Stimulated activated CD8-positive, alpha-beta memory T cell treated with anti-CD3 and anti-CD28 coated beads, Interleukin-2, amount 100 ng/mL, for 48 hours (primary cell): ENCODE data around the gene PRADC1.

Experiments
- DNase-seq, 2 donors: peaks; one replicate each; pipeline ENCODE4 v3.0.0-alpha.2; 2020; ENCODE audit warnings: low read depth in 2 of 2

The PRADC1 gene

GRCh38 chr2:73258913-73259215 is 25.8 kb upstream of the PRADC1 start:
- DNase-seq, result no peak

- no peak for DNase-seq
Observed at GRCh38 chr2:73258186-73258912, 25.3 kb upstream of the PRADC1 start.

GRCh38 chr2:73257425-73258125 is 24.5 kb upstream of the PRADC1 start:
- no peak for DNase-seq

GRCh38 chr2:73257021-73257420 is 24.0 kb upstream of the PRADC1 start:
- no peak for DNase-seq

GRCh38 chr2:73256618-73256922 is 23.5 kb upstream of the PRADC1 start:
- DNase-seq, result no peak

GRCh38 chr2:73255907-73256617 is 23.0 kb upstream of the PRADC1 start:
- DNase-seq, result no peak

GRCh38 chr2:73255007-73255644 is 22.1 kb upstream of the PRADC1 start:
- DNase-seq, result no peak

GRCh38 chr2:73254343-73255006 is 21.4 kb upstream of the PRADC1 start:
- DNase-seq, result no peak

GRCh38 chr2:73253901-73254300 is 20.9 kb upstream of the PRADC1 start:
- DNase-seq, result no peak

- DNase-seq, result no peak
Observed at GRCh38 chr2:73253400-73253799, 20.4 kb upstream of the PRADC1 start.

GRCh38 chr2:73252238-73253027 is 19.4 kb upstream of the PRADC1 start:
- no peak for DNase-seq

- DNase-seq, result no peak
Observed at GRCh38 chr2:73250872-73251846, 18.1 kb upstream of the PRADC1 start.

- DNase-seq, result no peak
Observed at GRCh38 chr2:73249636-73250035, 16.6 kb upstream of the PRADC1 start.

GRCh38 chr2:73246850-73247249 is 13.8 kb upstream of the PRADC1 start:
- no peak for DNase-seq

- no peak for DNase-seq
Observed at GRCh38 chr2:73244580-73244979, 11.5 kb upstream of the PRADC1 start.

- DNase-seq, result no peak
Observed at GRCh38 chr2:73243884-73244570, 11.0 kb upstream of the PRADC1 start.

- DNase-seq, result no peak
Observed at GRCh38 chr2:73239776-73240175, 6.7 kb upstream of the PRADC1 start.

- no peak for DNase-seq
Observed at GRCh38 chr2:73238976-73239375, 5.9 kb upstream of the PRADC1 start.

GRCh38 chr2:73238149-73238548 is 5.1 kb upstream of the PRADC1 start:
- no peak for DNase-seq

- no peak for DNase-seq
Observed at GRCh38 chr2:73237168-73237567, 4.1 kb upstream of the PRADC1 start.
